ENCODE data around the gene ZFP90.
"Not testable (repeated sequence)": the region's sequence is repeated elsewhere in the genome, so short reads cannot be mapped to it uniquely, and the experiment has no call there.

Gene ZFP90

DNA sequence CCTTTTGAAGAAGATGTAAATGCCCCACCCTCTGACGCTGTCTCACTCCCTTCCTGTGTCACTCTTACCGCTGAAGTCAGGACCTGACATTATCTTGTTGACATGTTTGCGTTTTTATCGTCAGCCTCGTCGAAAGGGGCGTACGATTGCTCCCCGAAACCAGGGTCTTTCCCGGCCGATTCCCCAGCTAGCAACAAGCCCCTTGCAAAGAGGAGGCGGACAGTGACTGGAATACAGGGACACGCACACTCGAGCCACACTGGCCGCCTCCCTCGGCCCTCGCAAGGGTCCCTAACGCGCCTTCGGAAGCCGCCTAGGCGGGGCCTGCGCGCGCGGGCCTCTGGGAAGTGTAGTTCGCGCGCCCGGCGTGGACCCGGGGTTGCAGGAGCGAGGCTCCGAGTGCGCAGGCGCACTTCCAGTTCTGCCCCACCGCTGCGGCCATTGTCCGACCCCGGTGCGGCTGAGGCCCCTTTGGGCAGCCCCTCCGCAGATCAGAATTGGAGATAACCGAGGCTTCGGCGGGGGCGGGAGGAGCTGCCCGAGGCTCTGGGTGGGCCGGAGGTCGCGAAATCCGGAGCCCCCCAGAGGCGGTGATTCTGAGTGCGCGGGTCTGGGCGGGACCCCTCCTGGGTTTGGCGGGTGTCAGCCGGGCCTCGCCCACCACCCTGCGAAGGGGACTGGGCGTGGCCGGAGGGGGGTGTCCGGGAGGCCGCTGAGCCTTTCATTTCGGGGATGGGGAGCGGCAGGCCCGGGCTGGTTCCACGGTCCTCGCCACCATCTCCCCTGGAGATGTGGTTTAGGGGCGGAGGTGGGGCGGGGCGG is at the start of gene ZFP90:
Gene ZFP90, plus strand, starts transcription at position 412 of the 822 bp plus-strand sequence. CDS start 502 bp downstream, outside the sequence.
- DNase-seq = peak; percentile 81

DNA sequence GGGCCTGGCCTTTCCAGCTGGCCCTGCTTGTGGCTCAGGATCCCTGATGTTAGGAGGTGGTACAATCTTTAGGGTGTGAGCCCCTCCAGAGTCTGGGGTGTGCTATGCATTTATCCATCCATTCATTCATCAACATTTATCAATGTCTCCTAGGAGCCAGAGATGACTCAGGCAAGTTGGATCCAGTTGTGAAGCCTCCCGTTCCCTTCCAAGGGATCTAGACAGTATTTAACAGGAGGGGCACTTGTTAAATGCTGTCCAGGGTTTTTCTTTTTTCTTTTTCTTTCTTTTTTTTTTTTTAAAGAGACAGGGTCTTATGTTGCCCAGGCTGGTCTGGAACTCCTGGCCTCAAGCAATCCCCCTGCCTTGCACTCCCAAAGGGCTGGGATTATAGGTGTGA is 48.7 kb upstream of the ZFP90 start:
- DNase-seq = no peak

DNA sequence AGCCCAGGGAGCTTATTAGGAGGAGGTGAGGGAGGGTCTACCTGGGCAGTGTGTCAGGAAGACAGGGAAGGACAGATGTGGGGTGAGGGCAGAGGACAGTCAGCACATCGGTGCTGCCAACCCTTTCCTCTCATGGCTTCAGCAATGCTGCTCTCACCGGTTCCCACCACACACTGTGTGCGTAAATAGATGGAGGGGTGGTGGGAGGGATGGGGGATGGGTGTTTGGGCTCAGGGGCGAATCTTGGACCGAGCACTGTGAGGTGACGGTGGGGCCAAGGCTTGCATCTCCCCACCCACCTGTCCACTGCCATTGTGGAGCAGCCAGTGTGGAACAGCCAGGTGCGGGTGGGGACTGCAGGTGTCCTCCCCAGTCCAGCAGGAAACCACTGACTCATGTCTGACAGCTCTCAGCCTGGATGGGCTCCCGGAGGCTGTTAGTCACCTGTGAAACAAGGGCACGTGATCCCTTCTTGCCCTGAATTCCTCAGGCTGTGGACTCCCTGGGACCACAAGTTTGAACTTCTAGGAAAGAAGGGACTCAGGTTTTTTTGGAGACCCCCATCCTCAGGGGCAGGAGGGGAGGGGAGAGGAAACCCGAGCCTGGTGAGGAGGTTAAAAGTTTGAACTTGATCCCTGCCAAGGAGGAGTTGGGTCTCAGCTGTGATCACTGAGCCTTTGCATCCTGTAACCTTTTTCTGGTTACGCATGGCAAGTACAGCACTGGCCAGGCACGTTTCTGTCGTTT is 48.1 kb upstream of the ZFP90 start:
- DNase-seq = no peak

DNA sequence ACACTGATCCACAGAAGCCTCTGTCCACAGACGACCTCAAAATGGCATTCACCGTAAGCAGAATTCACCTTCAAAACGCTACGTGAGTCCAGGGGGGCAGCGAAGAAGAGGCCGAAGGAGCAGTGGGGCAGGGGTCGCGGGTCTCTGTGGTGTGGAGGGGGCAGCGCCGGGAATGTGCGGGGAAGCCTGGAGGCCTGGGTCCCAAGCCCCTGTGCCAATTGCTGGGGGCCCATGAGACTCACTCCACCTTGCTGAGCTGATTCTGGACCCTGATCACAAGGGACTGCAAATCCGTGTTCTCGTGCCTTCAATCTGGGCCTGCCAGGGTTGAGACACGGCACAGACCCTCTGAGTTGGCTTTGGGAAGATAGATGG is 47.5 kb upstream of the ZFP90 start:
- no peak for DNase-seq

DNA sequence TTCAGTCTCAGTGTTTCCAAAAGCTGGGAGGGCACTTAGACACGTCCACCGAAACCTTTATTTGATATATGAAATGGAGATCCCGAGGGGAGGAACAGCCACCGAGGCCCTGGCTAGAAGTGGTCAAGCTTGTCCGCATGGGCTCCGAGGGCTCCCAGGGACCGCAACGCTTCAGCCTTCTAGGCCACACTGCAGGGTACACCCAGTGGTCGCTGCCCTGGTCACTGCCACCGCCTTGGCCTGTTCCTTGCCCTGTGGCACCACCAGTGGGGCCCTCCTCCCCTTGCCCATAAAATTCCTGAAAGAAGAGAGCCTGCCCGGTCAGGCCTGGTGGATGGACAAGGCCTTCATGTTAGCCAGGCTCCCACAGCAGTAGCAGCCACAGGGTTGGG is 46.9 kb upstream of the ZFP90 start:
- DNase-seq = no peak

DNA sequence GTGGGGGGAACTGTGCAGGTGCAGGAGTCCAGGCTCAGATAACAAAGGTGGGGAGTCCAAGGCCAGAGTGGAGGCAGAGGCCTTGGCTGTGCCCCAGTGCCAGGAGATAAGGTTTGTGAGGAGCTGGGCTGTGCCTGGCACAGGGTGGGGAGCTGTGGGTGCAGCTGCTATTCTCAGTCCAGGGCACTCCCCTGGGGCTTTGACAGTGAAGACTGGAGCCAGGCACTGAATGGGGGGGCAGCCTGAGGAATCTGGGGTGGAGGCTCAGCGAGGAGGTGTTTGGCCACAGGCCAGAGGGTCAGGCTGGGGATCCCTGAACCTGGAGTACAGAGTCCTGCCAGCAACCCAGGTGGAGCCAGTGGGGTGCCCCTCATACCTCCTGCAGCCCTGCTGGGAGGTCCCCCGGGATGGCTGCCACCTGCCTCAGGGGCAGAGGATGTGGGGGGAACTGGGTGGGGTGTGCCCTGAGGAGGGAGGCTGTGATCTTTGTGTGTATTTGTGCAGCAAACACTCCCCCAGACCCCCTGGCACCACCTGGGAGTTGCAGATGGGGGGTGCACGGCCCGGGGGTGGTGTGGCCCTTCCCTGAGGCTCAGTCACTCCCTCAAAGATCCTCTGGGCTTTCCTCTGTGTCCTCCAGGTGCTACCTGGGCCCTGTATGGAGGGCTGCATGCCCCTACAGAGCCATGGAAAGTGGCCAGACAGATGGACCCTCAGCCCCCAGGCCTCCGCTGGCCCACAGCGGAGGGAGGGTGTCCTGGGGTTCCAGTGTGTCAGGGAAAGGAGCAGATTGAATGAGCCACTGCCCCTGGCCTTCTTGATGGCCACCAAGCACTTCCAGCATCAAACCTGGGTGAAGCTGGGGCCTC is 46.3 kb upstream of the ZFP90 start:
- no peak for DNase-seq

DNA sequence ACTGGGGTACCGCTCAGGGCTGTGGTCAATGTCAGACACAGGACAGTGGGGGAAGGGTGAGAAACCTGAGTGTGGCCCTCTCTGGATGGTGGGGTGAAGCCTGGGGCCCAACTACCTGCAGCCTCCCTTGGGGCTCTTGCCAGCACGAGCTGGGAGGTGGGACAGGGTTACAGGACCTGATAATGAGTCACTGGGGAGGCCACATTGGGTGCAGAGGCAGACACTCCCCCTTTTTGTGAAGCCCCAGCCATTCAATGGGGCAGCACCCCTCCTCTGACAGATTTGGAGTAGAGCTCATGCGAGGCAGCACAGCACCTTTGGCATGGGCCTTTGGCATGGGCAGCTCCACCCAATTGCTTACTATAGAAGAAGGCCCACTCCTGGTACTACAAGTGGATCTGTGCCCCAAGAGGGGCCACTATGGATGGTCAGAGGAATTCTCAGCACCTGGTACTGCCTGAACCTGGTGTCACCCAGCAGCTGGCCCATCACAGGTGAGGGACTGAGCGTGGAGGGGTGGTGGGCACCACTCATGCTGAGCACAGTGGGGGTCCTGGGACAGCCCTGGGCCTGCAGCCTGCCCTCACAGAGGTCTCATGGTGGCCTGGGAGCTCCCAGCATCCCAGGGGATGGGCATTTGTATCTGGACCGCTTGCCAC is 45.5 kb upstream of the ZFP90 start:
- DNase-seq = no peak

DNA sequence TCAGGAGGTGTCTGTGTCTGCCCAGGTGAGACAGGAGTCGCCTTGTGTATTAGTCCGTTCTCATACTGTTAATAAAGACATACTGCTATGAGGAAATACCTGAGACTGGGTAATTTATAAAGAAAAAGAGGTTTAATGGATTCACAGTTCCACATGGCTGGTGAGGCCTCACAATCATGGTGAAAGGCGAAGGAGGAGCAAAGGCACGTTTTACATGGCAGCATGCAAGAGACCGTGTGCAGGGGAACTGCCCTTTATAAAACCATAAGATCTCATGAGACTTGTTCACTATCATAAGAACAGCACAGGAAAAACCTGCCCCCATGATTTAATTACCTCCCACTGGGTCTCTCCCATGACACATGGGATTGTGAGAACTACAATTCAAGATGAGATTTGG is 44.8 kb upstream of the ZFP90 start:
- not testable (repeated sequence) for DNase-seq

DNA sequence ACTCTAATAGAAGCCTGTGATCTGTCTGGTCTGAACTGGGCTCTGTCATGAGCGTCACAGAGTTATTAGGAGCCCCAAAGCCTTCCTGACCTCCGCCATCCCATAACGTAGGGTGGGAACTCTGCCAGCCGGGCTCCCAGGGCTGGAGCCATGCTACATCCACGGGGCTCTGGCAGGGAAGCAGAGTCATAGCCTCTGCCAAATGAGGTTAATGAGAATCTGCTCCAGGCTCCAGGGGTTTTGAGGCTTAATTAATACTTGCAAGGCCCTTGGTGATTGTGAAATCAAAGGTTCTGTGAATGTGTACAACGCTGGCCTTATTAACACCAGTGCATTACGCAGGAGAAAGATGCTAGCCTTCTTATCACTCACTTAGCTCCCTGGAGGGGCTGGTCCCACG is 42.4 kb upstream of the ZFP90 start:
- DNase-seq = no peak

DNA sequence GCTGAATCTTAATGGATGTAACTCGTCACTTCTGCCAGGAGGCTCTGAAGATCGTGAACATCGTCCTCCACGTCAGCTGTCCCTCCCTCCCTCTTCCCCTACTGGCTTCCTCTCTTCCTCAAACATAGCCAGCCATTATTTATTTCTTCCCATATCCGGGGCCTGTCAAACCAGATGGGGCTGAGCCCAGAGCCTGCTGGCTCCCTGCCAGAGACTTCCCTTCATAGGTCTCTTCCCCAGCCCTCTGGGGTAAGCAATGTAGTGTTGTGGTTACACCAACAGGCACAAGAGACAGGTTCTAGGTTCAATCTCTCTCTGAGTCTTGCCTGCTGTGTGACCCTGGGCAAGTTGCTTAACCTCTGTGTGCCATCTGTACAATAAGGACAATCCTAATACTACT is 40.1 kb upstream of the ZFP90 start:
- no peak for DNase-seq

DNA sequence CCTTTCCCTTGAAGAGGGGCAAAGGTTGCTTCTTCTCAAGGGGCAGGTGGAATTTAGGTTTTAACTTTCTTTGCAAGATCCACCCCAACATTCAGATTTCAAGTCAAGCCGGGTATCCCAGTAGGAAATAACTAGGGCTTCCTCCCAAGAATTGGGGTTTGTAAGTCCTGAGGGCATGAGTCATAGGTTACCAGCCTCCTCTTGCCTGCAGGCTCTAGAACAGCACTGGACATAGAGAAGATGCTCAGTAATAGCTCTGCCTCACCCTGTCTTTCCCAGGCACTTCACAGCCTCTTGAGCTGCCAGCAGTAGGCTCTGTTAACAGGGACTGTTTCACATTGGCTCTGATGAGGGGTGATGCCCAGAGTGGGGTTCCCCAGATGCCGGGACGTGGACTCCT is 35.8 kb upstream of the ZFP90 start:
- no peak for DNase-seq

DNA sequence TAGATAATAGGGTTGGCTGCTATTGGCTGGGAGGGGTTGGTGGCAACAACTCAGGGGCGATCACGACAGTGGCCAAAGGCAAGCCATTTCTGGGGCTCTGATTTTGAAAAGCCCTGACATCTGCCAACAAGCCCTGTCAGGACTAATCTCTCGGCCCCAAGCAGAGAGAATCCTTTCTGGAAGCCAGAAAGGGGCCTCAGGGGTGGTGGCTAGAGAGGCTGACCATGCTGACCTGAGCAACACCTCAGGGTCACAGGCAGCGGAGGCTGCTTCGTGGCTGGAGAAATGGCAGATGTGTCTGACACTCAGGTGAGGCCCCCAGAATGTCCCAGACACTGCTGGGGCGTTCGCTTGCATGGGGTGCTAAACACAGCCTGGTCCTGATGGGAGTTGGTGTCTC is 35.0 kb upstream of the ZFP90 start:
- DNase-seq = no peak

DNA sequence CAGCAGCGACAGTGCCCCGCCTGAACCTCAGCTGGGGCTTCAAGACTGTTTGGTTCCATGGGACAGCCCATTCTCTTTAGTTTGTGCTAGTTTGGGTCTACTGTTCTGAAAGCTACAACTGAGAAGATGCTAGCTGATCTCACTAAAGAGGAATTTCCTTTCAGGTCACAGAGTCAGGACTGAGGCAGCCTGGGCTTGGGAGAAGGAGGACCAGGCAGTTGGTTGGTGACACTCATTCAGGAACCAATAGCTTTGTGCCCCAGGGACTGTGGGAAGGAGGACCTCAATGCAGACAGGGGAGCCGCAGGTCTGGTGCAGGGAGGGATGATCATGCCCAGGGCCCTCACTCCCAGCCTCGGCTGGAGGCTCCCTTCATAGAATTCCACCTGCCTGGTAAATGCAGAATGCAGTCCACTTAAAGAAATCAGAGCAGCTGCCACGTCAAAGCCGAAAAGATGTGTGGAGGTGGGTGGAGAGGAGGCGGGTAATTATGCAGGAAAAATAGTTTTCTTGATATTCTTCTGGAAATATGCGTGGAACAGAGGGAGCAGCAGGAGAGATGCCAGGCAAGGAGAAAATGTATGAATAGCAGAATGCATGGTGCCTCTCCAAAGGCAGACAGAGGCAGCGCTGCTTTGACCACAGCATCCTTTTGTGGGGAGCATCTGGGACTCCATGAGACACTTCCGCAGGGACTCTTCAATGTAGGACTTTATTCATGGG is 32.6 kb upstream of the ZFP90 start:
- DNase-seq = no peak

DNA sequence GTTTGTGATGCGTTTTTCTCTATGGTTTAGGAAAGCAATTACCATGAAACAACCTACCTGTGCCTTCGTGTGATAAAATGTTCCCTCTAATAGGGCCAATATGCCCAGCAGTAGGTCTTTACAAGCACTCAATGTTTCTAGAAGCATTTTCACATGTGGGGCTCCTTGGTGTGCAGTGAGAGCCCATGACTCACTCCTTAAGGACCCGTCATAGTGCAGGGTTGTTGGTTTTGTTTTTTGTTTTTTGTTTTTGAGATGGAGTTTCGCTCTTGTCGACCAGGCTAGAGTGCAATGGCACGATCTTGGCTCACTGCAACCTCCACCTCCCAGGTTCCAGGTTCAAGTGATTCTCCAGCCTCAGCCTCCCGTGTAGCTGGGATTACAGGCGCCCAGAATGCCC is 31.1 kb upstream of the ZFP90 start:
- DNase-seq = no peak

DNA sequence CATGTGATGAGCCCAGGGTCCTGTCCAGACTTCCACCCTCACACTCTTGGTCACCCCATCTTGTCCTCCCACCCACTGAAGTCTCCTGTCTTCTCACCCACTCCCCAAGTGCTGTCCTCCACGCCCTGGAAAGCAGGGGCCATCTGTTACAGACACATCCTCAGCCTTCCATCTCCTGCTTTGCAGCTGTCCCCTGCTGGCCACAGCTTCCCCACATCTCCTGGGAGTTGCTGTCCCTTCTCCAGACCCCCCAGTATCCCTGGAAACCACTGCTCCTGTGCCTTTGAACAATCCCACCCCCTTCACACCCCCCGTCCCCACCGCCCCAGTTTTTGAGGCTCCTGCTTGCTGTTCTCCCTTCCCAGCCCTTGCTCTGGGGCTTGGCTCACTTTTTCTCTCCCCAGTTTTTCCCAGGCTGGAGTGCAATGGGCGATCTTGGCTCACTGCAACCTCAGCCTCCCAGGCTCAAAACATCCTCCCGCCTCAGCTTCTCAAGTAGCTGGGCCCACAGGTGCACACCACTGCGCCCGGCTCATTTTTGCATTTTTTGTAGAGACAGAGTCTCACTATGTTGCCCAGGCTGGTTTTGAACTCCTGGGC is 30.4 kb upstream of the ZFP90 start:
- no peak for DNase-seq

DNA sequence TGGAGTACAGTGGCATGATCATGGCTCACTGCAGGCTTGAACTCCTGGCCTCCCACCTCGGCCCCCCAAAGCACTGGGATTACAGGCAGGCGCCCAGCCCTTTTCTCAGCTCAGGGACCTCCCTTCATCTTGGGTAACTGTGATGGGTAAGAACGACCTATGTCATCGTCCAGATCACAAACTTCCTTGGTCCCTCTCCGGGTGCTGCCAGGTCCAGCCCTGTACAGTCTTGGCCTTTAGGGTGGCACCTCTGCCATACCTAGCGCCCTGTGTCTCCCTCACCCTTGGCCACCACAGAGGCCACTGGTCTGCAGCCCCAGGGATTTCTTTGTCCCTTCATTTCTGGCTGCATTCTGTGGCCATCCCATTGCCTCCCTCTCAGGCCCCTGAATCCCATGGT is 29.7 kb upstream of the ZFP90 start:
- no peak for DNase-seq

DNA sequence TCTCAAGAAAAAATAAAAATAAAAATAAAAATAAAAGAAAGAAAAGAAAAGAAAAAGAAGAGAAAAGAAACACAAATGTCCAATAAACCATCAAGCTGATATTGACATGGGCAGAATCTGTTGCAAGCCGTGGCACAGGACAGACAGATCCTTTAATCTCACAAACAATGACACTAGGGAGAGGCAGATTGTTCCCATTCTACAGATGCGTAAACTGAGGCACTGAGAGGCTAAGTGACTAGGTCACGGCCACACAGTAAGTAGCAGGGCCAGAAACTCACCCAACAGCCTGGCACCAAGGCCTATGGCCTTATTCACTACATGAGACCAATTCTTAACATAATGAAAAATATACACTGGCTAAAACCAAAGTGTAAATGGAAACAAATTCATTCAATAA is 28.3 kb upstream of the ZFP90 start:
- DNase-seq = no peak

DNA sequence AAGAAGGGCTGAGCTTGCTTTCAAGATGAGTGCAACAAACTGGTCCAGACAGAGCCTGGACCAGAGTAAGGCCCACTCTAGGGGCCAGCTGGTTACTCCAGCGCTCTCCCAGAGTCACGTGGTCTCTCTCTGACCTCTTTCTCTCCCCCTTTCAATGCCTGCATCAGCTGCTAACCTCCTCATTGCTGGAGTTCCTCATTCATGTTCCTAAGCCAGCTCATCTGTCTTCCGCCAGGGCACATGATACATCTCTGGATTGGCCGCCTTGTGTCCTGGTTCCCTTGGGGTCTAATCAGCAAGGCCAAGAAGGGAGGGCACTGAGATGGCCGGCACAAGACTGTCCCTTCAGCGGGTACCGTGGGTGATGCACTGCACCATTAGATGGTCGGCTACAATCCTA is 26.9 kb upstream of the ZFP90 start:
- DNase-seq = no peak

DNA sequence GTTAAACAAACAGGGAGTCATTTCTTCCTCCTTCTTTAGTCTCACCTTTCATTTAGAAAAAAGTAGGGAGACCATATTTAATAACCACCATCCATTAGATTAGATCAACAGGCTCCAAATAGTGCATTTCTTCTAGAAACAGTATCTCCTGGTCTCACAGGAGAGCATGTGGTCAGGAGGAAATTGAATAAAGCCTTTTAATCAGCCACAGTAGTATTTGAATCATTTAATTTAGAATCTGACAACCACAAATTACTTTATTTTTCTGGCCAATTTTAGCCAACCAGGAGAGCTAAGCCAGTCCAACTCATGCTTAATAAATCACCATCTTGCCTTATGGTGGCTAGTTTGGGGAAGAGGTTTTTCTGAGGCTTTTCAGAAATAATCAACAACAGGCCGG is 26.3 kb upstream of the ZFP90 start:
- DNase-seq = no peak

DNA sequence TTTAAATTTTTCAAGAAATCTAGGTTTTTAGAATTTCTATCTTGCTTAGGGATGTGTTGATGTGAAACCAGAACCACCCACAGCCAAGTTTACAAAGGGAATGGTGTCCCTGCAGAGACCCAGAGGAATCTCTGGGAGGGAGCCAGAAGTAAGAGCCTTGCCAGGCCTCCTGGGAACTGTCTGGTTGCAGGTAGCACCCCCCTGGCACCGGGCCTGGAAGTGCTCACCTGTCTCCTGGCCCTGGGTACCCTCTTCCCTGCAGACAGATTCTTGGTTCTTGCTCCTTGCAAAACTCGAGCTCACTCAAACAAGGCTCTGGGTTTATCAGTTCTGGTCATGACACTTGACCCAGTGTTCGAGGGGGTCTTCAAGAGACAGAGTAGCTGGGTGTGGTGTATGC is 24.6 kb upstream of the ZFP90 start:
- DNase-seq = no peak

DNA sequence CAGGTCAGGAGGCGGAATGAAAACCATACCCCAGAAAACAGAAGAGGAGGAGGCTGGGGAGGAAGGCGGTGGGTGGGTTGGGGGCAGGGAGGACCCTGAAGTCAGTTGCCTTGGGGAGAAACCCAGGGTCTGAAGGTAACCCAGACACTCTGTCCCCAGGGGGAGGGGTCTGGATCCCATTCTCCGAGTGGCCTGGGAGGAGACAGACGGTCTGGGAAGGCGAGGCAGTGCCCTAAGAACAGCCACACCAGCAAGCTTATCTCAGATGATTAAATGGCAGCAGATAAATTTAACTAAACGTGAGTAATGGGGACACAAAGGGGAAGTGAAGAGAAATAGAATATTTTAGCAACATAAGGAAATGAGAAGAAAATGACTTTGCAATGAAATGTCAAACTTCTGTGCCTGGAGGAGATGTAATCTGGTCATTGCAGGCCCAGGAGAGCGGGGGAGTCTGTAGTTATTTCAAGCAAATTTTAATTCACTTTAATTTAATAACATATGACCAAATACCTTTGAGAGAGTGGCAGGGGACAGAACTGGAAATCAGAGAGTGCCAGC is 21.4 kb upstream of the ZFP90 start:
- DNase-seq = no peak
